Right lobe of liver (tissue), 6 donors: Measurements from ENCODE around the gene ANKLE1. TPM values are rescaled to one million over a fixed set of nuclear protein-coding genes. Genes with fewer than 3 reads are reported as not detected.

ENCODE experiments used
- ATAC-seq, 4 donors: fragments of 200-7000 bp; cut with Tn5 transposase; one replicate each; pipeline ENCODE4 v1.9.1; 2020; ENCODE audit warnings: mild to moderate bottlenecking in 4 of 4, moderate library complexity in 4 of 4
- DNase-seq, 3 donors: peaks; one replicate each; pipeline ENCODE4 v3.0.0-alpha.2; 2020
- H3K27ac ChIP-seq, 3 donors: fragments of 200-600 bp; one replicate each; pipeline ENCODE4 v1.8.0; 2022
- H3K27me3 ChIP-seq, 2 donors: fragments of 200-600 bp; one replicate each; pipeline ENCODE4 v1.8.0; 2022
- H3K36me3 ChIP-seq, 4 donors: fragments of 200-600 bp; sonication (generic) in 1 of 4; one replicate each; pipeline versions ENCODE4 v1.5.1 to v1.8.0; 2017 to 2022; ENCODE audit warnings: control low read depth in 1 of 4
- H3K4me1 ChIP-seq, 4 donors: fragments of 200-600 bp; sonication (generic) in 1 of 4; one replicate each; pipeline versions ENCODE4 v1.5.1 to v1.8.0; 2017 to 2022; ENCODE audit warnings: control low read depth in 1 of 4
- H3K4me3 ChIP-seq, 3 donors: fragments of 200-600 bp; one replicate each; pipeline ENCODE4 v1.8.0; 2022
- H3K9me3 ChIP-seq, 4 donors: fragments of 200-600 bp; sonication (generic) in 1 of 4; one replicate each; pipeline versions ENCODE4 v1.5.1 to v1.8.0; 2017 to 2022; ENCODE audit warnings: control low read depth in 1 of 4
- POLR2A ChIP-seq: fragments of 450-650 bp; IDR thresholded peaks from one replicate; pipeline ENCODE4 v1.6.1; 2017; ENCODE audit warnings: antibody characterized with exemption, mild to moderate bottlenecking
- WGBS: methylation state at CpG from one replicate; pipeline ENCODE4 v1.1.6; 2018; ENCODE audit warnings: low coverage, low lambda C conversion rate; ENCODE audit not compliant: insufficient coverage; ENCODE audit errors: missing lambda C conversion rate; 5-methylcytosine and 5-hydroxymethylcytosine counted together
- intact Hi-C, 2 donors: fragments of 100-400 bp; cut with DNase I; formaldehyde crosslinking; loops; one replicate each; pipeline versions ENCODE4 v1.11.2 to v1.14.1; 2022
- total RNA-seq, 6 experiments: library from RNA; depleted of rRNA in 2 of 6; stranded (reverse); fragments of >200 nt in 2 of 6; fragmentation: NEBNext Ultra II Directional in 3 of 6; extraction: Animal tissue kit (Norgen Biotek cat#: 25700) in 3 of 6; gene quantifications; one replicate each; pipeline versions ENCODE4 v1.1.0 to v1.2.4, GENCODE V29; 2016 to 2023
- TF ChIP-seq, protein P1 (sequence below), 4 donors: fragments of 200-600 bp in 3 of 4; fragments of 450-650 bp in 1 of 4; IDR thresholded peaks; one replicate each; pipeline versions ENCODE4 v1.5.1 to v1.8.0; 2016 to 2022; ENCODE audit warnings: antibody characterized with exemption in 4 of 4, mild to moderate bottlenecking in 2 of 4
- donor health status: DM: no; HTN: yes; CAD: no.
- donor health status: DM: no; HTN: no; CAD: no.
- donor health status: DM: no; HTN: no; CAD: no.
- donor health status: DM: no; HTN: yes; CAD: no.
- donor health status: DM: no; HTN: yes; CAD: no.

The ANKLE1 gene
- total RNA-seq, 6 experiments from 2014 or later = 0.06 to 0.65 (median 0.37) TPM

DNA sequence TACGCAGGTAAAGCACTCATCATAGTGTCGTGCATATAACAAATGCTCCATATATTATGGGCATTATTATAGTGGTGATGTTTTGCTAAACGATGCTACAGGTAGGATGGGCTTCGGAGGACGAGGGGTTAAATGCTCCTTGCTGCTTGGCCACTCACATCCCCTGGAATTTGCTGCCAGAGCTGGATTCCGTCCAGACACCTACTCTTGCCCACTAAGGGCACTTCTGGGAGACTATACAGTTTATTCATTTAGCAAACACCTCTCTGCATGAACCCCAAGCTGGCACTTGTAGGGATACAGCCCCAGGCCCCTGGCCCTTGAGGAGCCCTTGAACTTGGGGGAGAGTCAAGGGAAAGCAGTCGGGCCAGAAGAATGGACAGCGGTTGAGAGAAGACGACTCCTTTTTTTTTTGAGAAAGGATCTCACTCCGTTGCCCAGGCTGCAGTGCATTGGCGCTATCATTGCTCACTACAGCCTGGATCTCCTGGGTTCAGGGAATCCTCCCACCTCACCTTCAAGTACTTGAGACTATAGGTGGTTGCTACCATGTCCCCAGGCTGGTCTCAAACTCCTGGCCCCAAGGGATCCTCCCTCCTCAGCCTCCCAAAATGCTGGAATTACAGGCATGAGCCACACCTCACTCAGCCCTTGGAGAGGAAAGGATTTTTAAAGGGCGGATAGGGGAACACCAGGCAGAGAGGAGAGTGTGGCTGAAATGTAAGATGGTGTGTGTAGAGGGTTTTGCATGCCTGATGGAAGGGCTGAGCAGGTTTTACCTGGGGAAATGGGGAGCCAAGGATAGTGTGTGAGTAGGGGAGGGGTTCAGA is 22.9 kb downstream of the ANKLE1 start:
- Histone ChIP-seq H3K27me3 (no peaks in the 10 kb centered on the region), H3K27ac (peak overlapping the region; percentile 80 to 94 (median 88)), H3K4me1 (peaks cover 0 to 31% (median 15%) of the 10 kb centered on the region in 4 donors), H3K9me3 (no peaks in the 10 kb centered on the region), H3K36me3 (peaks cover 0 to 2% (median 0%) of the 10 kb centered on the region in 4 donors), H3K4me3 (no peak overlapping the region)
- intact Hi-C loops = no loop called here
- ATAC-seq (no peak), DNase-seq (peak in 1 of 3 donors; percentile 63)
- 56% methylated on average over 11 of the region's 12 CpGs for WGBS
- TF ChIP-seq, protein P1, sequence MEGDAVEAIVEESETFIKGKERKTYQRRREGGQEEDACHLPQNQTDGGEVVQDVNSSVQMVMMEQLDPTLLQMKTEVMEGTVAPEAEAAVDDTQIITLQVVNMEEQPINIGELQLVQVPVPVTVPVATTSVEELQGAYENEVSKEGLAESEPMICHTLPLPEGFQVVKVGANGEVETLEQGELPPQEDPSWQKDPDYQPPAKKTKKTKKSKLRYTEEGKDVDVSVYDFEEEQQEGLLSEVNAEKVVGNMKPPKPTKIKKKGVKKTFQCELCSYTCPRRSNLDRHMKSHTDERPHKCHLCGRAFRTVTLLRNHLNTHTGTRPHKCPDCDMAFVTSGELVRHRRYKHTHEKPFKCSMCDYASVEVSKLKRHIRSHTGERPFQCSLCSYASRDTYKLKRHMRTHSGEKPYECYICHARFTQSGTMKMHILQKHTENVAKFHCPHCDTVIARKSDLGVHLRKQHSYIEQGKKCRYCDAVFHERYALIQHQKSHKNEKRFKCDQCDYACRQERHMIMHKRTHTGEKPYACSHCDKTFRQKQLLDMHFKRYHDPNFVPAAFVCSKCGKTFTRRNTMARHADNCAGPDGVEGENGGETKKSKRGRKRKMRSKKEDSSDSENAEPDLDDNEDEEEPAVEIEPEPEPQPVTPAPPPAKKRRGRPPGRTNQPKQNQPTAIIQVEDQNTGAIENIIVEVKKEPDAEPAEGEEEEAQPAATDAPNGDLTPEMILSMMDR (IDR thresholded peaks at IDR 0.05) = no peak
- no peak for TF ChIP-seq POLR2A

- no peaks in the 10 kb centered on the region for H3K9me3 ChIP-seq
- TF ChIP-seq, protein P1 (IDR thresholded peaks at IDR 0.05) = no peak
- TF ChIP-seq POLR2A = no peak
- no CpG with 5 or more reads among the region's 7 CpGs for WGBS
- H3K4me3 ChIP-seq = peak overlapping the region; percentile 66 to 83 (median 77)
- H3K36me3 ChIP-seq = peaks cover 0 to 2% (median 0%) of the 10 kb centered on the region in 4 donors
- no peaks in the 10 kb centered on the region for H3K27me3 ChIP-seq
- H3K4me1 ChIP-seq = peaks cover 0 to 34% (median 17%) of the 10 kb centered on the region in 4 donors
- ATAC-seq (no peak), DNase-seq (no peak)
- peak overlapping the region; percentile 80 to 94 (median 88) for H3K27ac ChIP-seq
- intact Hi-C loops = no loop called here
Observed at GRCh38 chr19:17305216-17305516, 23.5 kb downstream of the ANKLE1 start.

DNA sequence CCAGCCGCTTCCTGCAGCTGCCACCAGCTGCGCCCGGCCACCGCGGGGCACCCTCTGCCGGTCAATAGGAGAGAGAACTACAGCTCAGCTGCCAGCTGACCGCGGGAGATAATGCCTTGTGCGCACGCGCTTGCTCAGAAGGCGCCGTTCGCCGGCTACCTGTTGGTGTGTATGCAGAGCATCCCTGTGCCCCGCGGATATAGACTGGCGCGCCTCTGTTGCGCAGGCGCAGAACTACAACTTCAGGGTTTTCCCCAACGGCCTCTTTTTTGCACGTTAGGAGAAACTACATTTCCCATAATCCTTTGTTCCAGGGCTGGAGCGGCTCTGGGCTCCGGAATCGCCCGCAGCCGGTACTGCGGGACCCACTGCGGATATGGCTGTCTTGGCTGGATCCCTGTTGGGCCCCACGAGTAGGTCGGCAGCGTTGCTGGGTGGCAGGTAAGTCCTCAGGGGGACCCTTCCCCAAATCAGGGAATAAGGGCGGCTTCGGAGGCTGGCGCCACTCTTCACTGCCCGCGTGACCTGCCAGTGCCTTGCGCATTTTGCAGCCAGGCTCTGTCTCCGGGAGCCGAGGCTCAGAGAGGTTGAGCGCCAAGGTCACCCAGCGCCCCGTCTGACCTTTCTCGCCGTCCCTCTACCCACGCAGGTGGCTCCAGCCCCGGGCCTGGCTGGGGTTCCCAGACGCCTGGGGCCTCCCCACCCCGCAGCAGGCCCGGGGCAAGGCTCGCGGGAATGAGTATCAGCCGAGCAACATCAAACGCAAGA is 24.0 kb downstream of the ANKLE1 start, which contains the start of gene MRPL34:
TSS of gene MRPL34 (plus strand) at position 356 of the 768 bp plus-strand sequence. CDS start at position 377, 21 bp downstream.
- Histone ChIP-seq H3K9me3 (no peaks in the 10 kb centered on the region), H3K4me1 (peaks cover 0 to 40% (median 18%) of the 10 kb centered on the region in 4 donors), H3K36me3 (peaks cover 0 to 2% (median 0%) of the 10 kb centered on the region in 4 donors), H3K27me3 (no peaks in the 10 kb centered on the region), H3K27ac (peak within 1 kb of the TSS; percentile 80 to 94 (median 88)), H3K4me3 (peak within 1 kb of the TSS; percentile 66 to 83 (median 77))
- TF ChIP-seq POLR2A = peak; percentile 81
- TF ChIP-seq, protein P1 (IDR thresholded peaks at IDR 0.05) = peak; percentile 79 to 90 (median 87)
- peak; percentile 69 to 77 (median 72) for ATAC-seq
- WGBS = 0% methylated on average over 19 of the region's 55 CpGs
- DNase-seq = peak; percentile 98 to 99 (median 99)
- intact Hi-C loops = no loop called here

DNA sequence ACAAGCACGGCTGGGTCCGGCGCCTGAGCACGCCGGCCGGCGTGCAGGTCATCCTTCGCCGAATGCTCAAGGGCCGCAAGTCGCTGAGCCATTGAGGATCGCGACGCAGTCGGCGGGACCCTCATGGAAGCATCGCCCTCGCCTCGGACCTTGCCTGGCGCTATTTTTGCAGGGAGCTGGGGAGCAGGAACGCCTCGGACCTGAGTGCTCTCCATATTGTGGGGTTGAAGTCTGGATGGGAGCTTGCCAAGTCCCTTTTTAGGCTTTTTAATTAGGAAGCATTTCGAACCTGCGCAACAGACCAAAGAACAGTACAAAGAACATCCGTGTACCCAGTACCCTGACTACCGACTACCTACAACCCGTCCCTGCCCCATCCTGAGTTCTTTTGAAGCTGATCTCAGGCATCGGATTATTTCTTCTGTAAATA is 24.6 kb downstream of the ANKLE1 start:
- H3K4me3 ChIP-seq = peak overlapping the region; percentile 66 to 83 (median 77)
- no peaks in the 10 kb centered on the region for H3K27me3 ChIP-seq
- peaks cover 0 to 41% (median 18%) of the 10 kb centered on the region in 4 donors for H3K4me1 ChIP-seq
- TF ChIP-seq, protein P1 (IDR thresholded peaks at IDR 0.05) = no peak
- TF ChIP-seq POLR2A = no peak
- peak overlapping the region; percentile 80 to 94 (median 88) for H3K27ac ChIP-seq
- no peaks in the 10 kb centered on the region for H3K9me3 ChIP-seq
- WGBS = 6% methylated on average over 7 of the region's 28 CpGs
- intact Hi-C loops = no loop called here
- DNase-seq = peak in 1 of 3 donors; percentile 68
- ATAC-seq = no peak
- H3K36me3 ChIP-seq = no peaks in the 10 kb centered on the region
